HG03378 (cell line): ENCODE data around the gene ALOX15B.
"Not testable (repeated sequence)": the region's sequence is repeated elsewhere in the genome, so short reads cannot be mapped to it uniquely, and the experiment has no call there.

ENCODE experiments used
- ATAC-seq: cut with Tn5 transposase; IDR thresholded peaks from one replicate; pipeline ENCODE4 v1.9.1; 2021; ENCODE audit warnings: mild to moderate bottlenecking, moderate library complexity; ENCODE audit not compliant: unreplicated experiment

ALOX15B gene

GRCh38 chr17:8012996-8013640, 25.7 kb upstream of the ALOX15B start:
- no peak for ATAC-seq

GRCh38 chr17:8013731-8014557, 24.9 kb upstream of the ALOX15B start:
- ATAC-seq: no peak

DNA sequence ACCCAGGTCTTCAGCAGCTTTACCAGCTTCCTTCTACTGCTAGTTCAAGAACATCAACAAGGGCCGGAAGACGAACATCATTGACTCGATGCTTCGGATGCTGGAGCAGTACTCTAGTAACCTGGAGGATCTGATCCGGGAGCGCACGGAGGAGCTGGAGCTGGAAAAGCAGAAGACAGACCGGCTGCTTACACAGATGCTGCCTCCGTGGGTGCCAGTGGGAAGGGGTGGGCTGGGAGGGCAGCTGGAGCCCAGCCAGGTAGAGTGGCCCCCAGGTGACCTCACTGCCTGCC, 24.4 kb upstream of the ALOX15B start:
- ATAC-seq: no peak

DNA sequence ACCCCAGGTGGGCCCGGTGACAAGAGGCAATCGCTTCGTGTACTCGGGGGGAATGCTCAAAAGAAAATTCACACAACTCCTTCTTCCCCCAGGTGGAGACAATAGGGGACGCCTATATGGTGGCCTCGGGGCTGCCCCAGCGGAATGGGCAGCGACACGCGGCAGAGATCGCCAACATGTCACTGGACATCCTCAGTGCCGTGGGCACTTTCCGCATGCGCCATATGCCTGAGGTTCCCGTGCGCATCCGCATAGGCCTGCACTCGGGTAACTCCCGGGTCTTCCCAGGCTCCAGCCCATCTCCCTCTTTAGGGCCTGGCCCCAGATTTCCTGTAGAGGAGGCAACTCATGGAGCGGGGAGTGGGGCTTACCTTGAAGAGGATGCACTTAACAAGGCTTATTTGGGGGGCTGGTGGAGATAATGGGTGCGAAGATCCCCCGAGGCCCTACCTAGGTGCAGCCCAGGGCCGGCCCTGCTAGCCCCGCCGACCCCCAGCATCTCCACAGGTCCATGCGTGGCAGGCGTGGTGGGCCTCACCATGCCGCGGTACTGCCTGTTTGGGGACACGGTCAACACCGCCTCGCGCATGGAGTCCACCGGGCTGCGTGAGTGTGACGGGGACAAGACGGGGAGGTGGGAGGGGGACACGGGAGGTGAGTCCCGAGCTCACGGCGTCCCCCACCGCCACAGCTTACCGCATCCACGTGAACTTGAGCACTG, 23.5 kb upstream of the ALOX15B start:
- ATAC-seq: no peak

- no peak for ATAC-seq
These were observed 22.8 kb upstream of the ALOX15B start for GRCh38 chr17:8015957-8016631.

DNA sequence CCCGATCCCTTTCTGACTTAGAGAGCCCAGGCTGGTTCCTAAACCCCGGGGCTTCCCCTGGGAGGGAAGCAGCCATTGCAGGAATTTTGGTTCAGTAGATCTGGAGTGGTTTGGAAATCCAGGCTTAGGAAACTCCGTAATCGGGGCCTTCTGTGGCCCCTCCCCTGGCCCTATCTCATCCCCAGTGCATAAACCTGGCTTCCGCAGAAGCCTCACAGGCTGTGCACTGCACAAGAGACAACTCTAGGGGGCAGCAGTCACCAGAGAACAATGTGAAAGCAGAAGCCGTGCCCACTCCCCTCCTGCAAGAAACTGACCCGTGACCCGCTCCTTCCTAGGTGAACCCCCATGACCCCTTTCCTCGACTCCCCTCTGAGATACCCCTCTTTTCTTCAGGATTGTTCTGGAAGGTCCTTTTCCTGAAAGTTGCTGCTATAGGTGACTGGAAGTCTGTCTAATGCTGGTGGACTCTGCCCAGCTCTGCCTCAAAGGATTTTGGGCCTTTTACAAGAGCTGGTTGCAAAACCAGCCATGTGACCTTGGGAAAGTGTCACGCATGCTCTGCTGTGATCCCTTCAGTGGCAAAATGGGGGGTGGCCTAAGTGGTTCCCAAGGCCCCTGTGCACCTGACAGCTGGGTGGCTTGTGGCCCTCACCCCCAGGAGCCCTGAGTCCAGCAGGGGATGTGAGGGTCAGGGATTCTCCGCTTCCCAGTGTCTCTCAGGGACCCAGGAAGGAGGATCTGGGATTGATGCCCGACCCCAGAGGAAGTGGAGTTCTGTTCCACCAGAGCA, 22.0 kb upstream of the ALOX15B start:
- no peak for ATAC-seq

- no peak for ATAC-seq
These were observed 20.4 kb upstream of the ALOX15B start for GRCh38 chr17:8018436-8018835.

- ATAC-seq: no peak
These were observed 19.7 kb upstream of the ALOX15B start for GRCh38 chr17:8019166-8019565.

DNA sequence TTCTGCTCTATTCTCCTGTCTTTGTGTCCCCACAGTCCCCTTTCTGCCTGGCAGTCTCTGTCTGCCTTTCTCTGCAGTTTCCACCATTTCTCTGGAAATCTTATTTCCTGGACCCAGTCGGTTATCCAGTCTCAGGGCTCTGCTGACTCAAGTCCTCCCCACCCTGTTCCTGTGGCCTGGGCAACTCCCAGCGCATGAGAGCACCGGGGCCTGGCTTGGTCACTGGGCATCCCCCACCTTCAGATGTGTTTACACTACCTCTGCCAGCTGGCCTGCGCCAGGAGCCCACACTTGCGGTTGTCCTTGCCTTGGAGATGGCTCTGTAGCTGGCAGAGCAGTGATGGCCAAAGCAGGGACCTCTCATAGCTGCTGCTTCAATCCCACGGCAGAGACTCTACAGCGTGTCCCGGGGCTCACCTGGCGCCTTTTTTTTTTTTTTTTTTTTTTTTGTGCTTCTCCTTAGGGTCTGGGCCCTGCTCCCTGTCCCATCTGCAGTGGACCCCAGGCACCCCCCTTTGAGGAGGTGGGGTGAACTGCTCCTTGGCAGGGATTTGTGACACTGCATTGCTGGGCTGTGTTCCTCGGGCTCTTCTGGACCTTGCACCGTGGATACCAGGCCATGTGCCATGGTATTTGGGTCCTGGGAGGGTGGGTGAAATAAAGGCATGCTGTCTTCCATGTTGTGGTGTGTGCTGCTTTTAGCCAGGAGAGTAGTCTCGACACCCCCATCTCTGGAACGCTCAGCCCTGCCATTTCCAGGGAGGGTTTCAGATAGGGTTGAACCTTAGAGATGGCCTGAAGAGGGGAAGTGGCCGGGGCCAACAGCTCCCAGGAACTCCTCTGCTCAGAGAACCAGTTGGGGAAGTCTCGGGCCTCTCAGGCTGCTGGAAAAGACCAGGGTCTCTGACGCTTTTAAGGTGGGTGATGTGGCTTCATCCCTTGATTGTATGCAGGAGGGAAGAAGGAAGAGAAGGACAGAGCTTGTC, 18.9 kb upstream of the ALOX15B start:
- ATAC-seq: no peak

DNA sequence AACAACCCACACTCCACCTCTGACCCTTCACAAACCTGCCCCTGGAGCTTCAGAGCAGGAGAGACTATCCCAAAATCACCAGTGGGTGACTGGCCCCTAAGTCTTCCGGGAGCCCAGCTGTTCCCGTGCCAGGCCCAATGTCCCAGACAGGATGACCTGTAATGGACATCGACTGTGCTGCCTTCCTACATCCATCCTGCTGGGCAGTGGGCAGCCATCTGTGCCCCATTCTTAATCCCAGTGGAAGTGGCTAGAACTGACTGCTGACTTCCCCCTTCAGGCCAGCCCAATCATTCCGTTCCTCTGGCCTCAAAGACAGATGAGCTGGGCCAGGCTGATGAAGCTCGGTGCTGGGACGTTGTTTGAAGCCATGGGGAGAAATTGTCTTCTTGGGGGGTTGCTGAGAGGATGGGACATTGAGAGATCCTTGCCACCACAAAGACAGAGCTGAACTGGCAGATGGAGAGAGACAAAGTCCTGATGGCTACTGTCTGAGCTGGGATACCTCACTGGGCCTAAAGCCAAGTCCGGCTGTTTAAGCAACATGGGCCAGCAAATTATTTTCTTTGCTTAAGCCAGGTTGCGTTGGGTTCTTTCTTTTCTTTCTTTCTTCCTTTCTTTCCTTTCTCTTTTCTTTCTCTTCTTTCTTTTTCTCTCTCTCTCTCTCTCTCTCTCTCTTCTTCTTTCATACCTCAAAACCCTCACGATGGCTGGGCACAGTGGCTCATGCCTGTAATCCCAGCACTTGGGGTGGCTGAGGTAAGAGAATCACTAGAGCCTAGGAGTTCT, 17.9 kb upstream of the ALOX15B start:
- no peak for ATAC-seq

DNA sequence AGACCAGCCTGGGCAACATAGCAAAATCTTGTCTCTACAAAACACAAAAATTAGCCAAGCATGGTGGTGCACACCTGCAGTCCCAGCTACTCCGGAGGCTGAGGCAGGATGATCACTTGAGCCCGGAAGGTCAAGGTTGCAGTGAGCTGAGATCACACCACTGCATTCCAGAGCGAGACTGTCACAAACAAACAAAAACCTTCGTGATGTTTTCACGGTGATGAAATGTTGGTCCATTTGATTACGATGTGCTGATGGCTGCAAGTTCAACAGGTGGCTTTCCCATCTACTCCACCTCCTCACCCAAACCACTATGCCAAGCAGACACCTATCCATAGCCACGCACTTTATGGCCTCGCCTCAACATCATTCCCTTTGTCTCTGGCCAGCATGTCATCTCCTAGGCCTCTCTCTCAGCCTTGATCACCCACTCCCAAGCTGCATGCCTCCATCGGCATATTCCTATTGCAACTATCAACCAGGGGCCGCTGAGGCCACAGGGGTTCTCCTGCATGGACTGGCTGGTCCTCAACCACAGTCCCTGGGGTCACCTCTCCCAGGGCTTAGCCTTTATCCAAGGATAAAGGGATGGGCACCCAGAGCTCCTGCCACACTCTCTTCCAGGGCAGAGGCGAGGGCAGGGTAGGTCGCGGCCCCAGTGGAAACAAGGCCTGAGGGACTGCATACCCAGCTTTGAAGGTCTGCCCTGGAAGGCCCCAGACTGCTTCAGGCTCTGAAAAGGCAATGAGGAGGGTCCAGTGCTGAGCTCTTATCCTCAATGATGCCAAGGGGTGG, 17.1 kb upstream of the ALOX15B start:
- ATAC-seq: no peak

DNA sequence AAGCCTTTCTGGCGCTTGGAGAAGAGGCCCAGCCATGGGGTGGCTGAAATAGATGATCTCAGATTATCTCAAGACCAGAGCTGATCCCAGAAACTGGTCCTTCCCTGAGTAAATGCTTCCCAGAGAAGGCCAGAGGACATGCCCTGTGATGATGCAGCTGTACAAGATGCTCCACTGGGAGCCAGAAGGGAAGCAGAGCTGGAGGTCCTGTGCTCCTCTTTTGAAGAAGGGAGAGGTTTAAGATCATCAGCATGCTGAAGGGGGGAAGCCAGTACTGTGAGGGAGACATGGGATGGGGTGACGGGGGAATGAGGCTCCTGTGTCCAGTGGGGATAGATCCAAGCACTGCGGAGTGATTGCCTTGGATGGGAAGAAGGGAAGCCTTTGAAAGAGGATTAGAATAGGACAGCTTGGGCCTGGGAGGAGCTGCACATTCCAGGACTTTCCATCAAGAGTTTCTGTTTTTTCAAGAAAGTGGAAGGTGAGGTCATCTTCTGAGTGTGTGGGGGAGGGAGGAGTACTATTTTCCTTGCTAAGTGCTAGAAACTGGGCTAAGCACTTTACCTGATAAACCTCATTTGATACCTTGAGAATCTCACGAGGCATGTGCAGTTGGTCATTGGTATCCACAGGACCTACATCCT, 16.4 kb upstream of the ALOX15B start:
- ATAC-seq: no peak

DNA sequence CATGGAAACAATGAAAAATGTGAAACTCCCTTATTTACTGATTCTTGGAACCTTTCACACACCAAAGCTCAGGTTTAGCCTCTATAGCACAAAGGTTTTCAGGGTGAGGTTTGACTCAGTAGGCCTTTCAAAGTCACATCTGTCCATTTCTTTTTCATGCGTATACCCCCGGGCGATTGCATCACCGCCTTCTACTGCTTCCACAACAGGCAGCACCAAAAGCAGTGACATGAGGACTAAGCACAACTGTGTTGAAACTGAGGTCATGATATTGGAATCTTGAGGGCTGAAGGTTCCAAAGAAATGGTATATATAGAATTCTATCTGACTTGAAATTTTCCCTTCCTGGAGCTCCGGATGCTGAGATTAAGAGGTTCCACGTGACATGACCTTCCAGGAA, 14.7 kb upstream of the ALOX15B start:
- ATAC-seq: not testable (repeated sequence)

DNA sequence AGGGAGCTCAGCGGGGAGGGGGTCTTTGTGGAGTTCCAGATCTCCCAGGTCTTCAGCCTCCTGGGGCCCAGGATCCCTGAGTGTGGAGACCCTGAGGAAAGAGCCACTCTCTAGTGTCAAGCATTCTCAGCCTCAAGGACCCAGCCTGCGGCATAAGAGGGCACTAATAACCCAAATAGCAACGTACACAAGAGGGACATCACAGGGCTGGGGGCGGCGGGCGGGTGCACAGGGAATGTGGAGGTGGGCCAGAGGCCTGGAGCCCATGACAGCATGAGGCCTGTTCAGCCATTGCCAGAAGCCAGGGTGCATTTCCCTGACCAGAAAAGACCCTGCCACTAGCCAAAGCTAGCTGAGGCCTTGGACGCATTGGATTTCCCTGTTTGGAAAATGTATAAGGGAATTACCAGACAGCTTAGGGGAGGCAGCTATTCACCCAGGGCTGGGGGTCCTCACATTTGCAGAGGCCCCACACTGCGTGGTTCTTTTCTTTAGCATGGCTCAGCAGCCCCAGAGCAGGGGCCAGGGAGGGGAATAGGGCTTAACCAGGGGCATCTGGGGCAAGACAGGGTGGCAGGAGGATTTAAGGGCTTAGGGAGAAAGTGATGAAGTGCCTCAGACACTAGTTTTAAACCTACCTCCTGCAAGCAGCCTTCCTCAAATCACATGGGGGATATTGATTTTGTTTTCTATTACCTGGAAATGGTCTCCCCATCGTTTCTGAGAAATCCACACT, 13.5 kb upstream of the ALOX15B start:
- ATAC-seq: no peak

GRCh38 chr17:8029121-8029520, 9.7 kb upstream of the ALOX15B start:
- no peak for ATAC-seq

DNA sequence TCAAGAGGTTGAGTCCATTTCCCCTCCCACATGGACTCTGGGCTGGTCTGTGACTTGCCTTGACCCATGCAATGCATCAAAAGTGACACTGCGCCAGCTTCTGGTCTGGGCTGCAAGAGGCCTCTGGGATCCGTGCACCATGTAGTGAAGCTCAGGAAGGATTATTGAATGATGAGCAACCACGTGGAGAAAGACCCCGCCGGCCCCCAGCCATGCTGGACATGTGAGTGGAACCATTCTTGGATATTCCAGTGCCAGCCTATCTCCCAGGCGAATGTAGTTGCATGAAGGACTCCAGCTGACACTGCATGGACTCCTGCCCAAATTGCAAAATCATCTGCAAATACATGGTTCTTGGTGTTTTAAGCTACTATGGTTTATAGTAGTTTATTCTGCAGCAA, 7.6 kb upstream of the ALOX15B start:
- ATAC-seq: no peak

DNA sequence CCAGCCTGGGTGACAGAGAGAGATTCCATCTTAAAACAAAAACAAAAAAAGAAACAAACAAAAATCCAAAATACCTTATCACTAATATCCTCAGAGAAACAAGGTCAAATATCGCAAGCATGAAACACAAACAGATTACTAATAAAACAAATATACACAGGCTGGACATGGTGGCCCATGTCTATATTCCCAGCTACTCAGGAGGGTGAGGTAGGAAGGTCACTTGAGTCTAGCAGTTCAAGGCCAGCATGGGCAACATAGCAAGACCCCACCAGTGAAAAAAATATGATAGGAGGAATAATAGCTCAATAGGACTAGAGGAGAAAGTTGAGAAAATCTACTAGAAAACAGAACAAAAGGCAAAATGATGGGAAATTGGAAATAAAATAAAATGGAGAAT, 6.9 kb upstream of the ALOX15B start:
- no peak for ATAC-seq
